Measurements from ENCODE around the gene GATAD2B.
"Not testable (repeated sequence)": the region's sequence is repeated elsewhere in the genome, so short reads cannot be mapped to it uniquely, and the experiment has no call there.

Gene GATAD2B

DNA sequence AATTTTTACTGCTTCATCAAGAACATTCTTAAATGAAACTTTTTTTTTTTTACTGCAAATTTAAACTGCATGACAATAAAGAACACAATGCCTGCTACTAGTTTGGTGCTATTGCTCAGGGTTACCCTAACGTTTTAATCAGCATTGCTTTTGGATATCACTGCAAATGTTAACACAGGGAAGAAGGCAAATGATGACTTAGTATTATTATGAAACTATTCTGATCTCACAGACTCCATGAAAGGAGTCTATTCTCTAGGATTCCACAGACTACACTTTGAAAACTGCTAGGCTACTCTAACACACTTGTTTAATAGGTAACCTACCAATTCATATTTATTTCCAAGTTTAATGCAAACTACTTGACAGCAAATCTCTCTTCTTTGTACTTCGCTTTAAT lies 49.8 kb downstream of the GATAD2B start:
- Histone ChIP-seq H3K4me1 (ENCODE audit: insufficient read depth, low read length) (peaks cover 5% of the 10 kb centered on the region; the same call in 1 of the 2 replicates), H3K9ac (ENCODE audit: low read depth, low read length) (no peak overlapping the region), H3K36me3 (ENCODE audit: insufficient read depth, low read length) (no peaks in the 10 kb centered on the region), H3K9me3 (ENCODE audit: control insufficient read depth, insufficient read depth, low read length) (no peaks in the 10 kb centered on the region)

- Histone ChIP-seq H3K4me1 (ENCODE audit: insufficient read depth, low read length) (peaks cover 5% of the 10 kb centered on the region; the same call in 1 of the 2 replicates), H3K9me3 (ENCODE audit: control insufficient read depth, insufficient read depth, low read length) (no peaks in the 10 kb centered on the region), H3K9ac (ENCODE audit: low read depth, low read length) (no peak overlapping the region), H3K36me3 (ENCODE audit: insufficient read depth, low read length) (no peaks in the 10 kb centered on the region)
These were observed 50.4 kb downstream of the GATAD2B start for GRCh38 chr1:153872331-153872730.

DNA sequence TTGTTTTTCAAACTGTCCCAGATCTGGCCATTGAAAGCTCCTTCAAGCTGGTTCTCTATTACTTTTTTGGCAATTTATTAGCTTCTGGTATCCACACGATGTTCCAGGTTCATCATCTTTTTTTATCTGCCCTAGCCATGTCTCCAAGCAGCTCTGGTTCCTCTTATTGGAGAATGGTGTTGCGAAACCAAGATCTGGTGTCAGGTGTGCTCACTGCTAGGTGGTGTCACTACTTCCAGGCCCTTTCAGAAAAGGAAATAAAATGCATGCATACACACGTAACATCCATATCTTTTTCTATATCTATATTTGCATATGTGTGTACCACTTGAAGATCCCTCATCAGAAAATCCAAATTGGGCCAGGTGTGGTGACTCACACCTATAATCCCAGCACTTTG lies 53.3 kb downstream of the GATAD2B start:
- no peaks in the 10 kb centered on the region for H3K36me3 ChIP-seq (ENCODE audit: insufficient read depth, low read length)
- H3K9ac ChIP-seq (ENCODE audit: low read depth, low read length) = no peak overlapping the region
- peaks cover 5% of the 10 kb centered on the region; the same call in 1 of the 2 replicates for H3K4me1 ChIP-seq (ENCODE audit: insufficient read depth, low read length)
- no peaks in the 10 kb centered on the region for H3K9me3 ChIP-seq (ENCODE audit: control insufficient read depth, insufficient read depth, low read length)

GRCh38 chr1:153866045-153866850 lies 56.5 kb downstream of the GATAD2B start:
- H3K9me3 ChIP-seq (ENCODE audit: control insufficient read depth, insufficient read depth, low read length) = no peaks in the 10 kb centered on the region
- no peak overlapping the region for H3K9ac ChIP-seq (ENCODE audit: low read depth, low read length)
- H3K36me3 ChIP-seq (ENCODE audit: insufficient read depth, low read length) = no peaks in the 10 kb centered on the region
- H3K4me1 ChIP-seq (ENCODE audit: insufficient read depth, low read length) = 0 out of 2 replicates have a peak, but pooled peaks cover 4% of the 10 kb centered on the region

GRCh38 chr1:153860285-153860684 lies 62.5 kb downstream of the GATAD2B start:
- Histone ChIP-seq H3K36me3 (ENCODE audit: insufficient read depth, low read length) (no peaks in the 10 kb centered on the region), H3K9ac (ENCODE audit: low read depth, low read length) (no peak overlapping the region), H3K9me3 (ENCODE audit: control insufficient read depth, insufficient read depth, low read length) (no peaks in the 10 kb centered on the region), H3K4me1 (ENCODE audit: insufficient read depth, low read length) (0 out of 2 replicates have a peak, but pooled peaks cover 4% of the 10 kb centered on the region)

- Histone ChIP-seq H3K9ac (ENCODE audit: low read depth, low read length) (no peak overlapping the region), H3K36me3 (ENCODE audit: insufficient read depth, low read length) (no peaks in the 10 kb centered on the region)
These were observed 65.3 kb downstream of the GATAD2B start for GRCh38 chr1:153857505-153857904.

DNA sequence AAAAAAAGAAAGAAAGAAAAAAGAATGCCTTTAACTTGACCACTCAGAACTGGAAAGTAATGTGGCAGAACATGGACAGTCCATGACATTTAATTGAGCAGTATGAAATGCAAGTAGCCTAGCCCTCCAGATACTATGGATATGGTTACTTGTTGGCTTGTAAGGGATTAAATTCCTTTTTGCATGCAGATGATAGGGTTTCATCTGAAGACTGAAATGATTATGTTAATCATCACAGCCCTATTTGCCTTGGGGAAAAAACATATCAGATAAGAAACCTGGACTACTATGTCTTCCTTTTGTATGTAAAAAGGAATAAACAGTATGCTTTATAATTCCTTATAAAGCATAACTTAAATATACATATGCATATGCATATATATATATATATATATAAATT lies 66.0 kb downstream of the GATAD2B start:
- no peaks in the 10 kb centered on the region for H3K4me1 ChIP-seq (ENCODE audit: insufficient read depth, low read length)
- H3K9me3 ChIP-seq (ENCODE audit: control insufficient read depth, insufficient read depth, low read length) = no peaks in the 10 kb centered on the region
- H3K36me3 ChIP-seq (ENCODE audit: insufficient read depth, low read length) = no peaks in the 10 kb centered on the region
- no peak overlapping the region for H3K9ac ChIP-seq (ENCODE audit: low read depth, low read length)

More at GRCh38 chr1:153857505-153857904, 65.3 kb downstream of the GATAD2B start:
- H3K4me1 ChIP-seq (ENCODE audit: insufficient read depth, low read length) = no peaks in the 10 kb centered on the region
- H3K9me3 ChIP-seq (ENCODE audit: control insufficient read depth, insufficient read depth, low read length) = no peaks in the 10 kb centered on the region

DNA sequence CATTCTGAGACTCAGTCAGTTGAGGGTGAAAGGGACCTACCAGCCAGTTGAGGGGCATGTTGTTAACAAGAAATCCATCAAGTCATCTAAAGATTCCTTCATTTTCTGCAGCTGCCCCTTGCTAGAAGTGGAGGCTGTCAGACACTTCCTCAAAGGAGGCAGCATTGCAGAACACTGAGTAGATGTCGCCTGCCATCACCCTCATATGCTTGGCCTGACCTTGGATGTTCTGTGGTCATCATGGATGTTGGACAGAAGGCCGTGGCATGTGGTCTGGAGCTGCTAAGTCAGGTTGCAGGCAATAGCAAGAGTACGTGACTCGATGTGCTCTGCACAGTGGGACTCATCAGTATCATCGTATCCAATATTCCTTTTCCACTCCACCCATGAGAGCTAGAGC lies 70.6 kb downstream of the GATAD2B start:
- H3K9ac ChIP-seq (ENCODE audit: low read depth, low read length) = no peak overlapping the region
- 0 out of 2 replicates have a peak, but pooled peaks cover 6% of the 10 kb centered on the region for H3K36me3 ChIP-seq (ENCODE audit: insufficient read depth, low read length)
- no peaks in the 10 kb centered on the region for H3K4me1 ChIP-seq (ENCODE audit: insufficient read depth, low read length)
- no peaks in the 10 kb centered on the region for H3K9me3 ChIP-seq (ENCODE audit: control insufficient read depth, insufficient read depth, low read length)

DNA sequence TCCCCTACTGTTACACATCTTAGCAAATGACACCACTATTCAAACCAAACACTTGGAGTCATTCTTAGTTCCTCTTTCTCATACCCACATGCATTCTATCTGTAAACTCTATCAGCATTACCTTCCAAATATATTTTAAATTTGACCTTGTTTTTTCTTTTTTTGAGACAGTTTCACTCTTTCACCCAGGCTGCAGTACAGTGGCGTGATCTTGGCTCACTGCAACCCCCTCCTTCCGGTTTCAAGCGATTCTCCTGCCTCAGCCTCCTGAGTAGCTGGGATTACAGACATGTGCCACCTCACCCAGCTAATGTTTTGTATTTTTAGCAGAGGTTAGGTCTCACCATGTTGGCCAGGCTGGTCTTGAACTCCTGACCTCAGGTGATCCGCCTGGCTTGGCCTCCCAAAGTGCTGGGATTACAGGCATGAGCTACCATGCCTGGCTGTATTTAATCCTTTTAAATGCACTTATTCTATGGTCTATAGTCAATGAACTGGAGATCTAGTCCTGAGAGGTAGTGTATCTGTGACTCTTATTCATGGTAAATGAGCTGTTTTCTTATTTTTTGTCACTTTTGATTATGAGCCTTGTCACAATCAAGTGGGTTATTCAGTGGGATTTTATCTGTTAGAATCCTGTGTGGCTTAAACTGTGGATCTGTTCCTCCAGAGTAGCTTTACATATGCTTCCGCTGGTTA lies 73.1 kb downstream of the GATAD2B start:
- H3K36me3 ChIP-seq (ENCODE audit: insufficient read depth, low read length) = 0 out of 2 replicates have a peak, but pooled peaks cover 6% of the 10 kb centered on the region
- H3K9me3 ChIP-seq (ENCODE audit: control insufficient read depth, insufficient read depth, low read length) = no peaks in the 10 kb centered on the region
- no peaks in the 10 kb centered on the region for H3K4me1 ChIP-seq (ENCODE audit: insufficient read depth, low read length)
- H3K9ac ChIP-seq (ENCODE audit: low read depth, low read length) = no peak overlapping the region

GRCh38 chr1:153848805-153849204 lies 74.0 kb downstream of the GATAD2B start:
- no peak overlapping the region for H3K9ac ChIP-seq (ENCODE audit: low read depth, low read length)

DNA sequence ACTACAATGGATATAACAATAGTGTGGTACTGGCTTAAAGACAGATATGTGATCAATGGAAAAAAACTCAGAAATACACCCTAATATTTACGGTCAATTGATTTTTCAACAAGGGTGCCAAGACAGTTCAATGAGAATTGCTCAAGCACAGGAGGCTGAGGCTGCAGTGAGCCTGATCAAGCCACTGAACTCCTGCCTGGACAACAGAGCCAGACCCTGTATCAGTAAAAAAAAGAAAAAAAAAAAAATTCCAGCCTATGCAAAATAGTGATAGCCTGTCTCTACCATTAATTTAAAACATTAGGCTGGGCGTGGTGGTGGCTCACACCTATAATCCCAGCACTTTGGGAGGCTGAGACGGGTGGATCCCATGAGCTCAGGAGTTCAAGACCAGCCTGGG lies 77.6 kb downstream of the GATAD2B start:
- Histone ChIP-seq H3K36me3 (ENCODE audit: insufficient read depth, low read length) (no peaks in the 10 kb centered on the region), H3K9ac (ENCODE audit: low read depth, low read length) (no peak overlapping the region), H3K9me3 (ENCODE audit: control insufficient read depth, insufficient read depth, low read length) (no peaks in the 10 kb centered on the region), H3K4me1 (ENCODE audit: insufficient read depth, low read length) (no peaks in the 10 kb centered on the region)

More at GRCh38 chr1:153848805-153849204, 74.0 kb downstream of the GATAD2B start:
- H3K36me3 ChIP-seq (ENCODE audit: insufficient read depth, low read length) = 0 out of 2 replicates have a peak, but pooled peaks cover 6% of the 10 kb centered on the region
- no peaks in the 10 kb centered on the region for H3K4me1 ChIP-seq (ENCODE audit: insufficient read depth, low read length)
- no peaks in the 10 kb centered on the region for H3K9me3 ChIP-seq (ENCODE audit: control insufficient read depth, insufficient read depth, low read length)

DNA sequence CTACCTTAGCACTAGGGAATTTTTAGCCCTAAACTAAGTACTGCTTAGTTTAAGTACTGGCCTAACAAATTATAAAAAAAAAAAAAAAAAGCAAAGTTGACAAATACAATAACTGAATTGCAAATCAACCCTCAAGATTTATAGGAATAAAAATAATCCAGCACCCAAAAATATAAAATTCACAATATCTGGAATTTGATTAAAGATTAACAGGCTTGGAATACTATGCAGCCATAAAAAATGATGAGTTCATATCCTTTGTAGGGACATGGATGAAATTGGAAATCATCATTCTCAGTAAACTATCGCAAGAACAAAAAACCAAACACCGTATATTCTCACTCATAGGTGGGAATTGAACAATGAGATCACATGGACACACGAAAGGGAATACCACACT lies 78.4 kb downstream of the GATAD2B start:
- H3K36me3 ChIP-seq (ENCODE audit: insufficient read depth, low read length); H3K9me3 ChIP-seq (ENCODE audit: control insufficient read depth, insufficient read depth, low read length); H3K4me1 ChIP-seq (ENCODE audit: insufficient read depth, low read length); H3K9ac ChIP-seq (ENCODE audit: low read depth, low read length): not testable (repeated sequence)

DNA sequence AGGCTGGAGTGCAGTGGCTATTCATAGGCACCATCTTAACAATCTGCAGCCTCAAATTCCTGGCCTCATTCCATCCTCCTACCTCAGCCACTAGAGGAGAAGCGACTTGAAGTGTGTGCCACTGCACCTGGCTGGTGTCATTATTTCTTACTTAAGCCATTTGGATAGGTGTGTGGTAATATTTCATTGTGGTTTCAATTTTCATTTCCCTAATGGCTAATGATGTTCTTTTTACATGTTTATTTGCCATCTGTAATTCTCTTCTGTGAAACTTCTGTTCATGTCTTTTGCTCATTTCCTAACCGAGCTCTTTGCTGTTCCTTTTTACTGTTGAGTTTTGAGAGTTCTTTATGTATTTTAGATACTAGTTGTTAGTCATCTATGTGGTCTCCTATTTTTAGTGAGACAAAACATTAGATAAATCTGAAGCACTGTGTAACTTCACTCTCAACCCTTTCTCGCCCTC lies 80.7 kb downstream of the GATAD2B start:
- Histone ChIP-seq H3K36me3 (ENCODE audit: insufficient read depth, low read length) (no peaks in the 10 kb centered on the region), H3K9me3 (ENCODE audit: control insufficient read depth, insufficient read depth, low read length) (no peaks in the 10 kb centered on the region), H3K9ac (ENCODE audit: low read depth, low read length) (no peak overlapping the region), H3K4me1 (ENCODE audit: insufficient read depth, low read length) (no peaks in the 10 kb centered on the region)

DNA sequence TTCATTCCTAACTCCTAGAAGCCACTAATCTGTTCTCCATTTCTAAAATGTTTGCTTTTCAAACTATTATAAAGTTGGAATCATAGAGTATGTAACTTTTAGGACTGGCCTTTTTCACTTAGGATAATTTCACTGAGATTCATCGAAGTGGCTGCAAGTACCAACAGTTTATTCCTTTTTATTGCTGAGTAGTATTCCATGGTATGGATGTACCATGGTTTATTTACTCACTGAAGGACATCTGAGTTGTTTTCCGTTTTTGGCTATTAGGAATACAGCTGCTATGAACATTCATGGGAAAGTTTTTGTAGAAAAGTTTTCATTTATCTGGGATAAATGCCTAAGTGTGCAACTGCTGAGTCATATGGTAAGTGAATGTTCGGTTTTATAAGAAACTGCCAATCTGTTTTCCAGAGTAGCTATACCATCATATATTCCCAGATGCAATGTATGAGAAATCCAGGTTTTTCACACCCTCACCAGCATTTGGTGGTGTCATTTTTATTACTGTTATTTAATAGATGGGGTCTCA lies 81.2 kb downstream of the GATAD2B start:
- Histone ChIP-seq H3K9ac (ENCODE audit: low read depth, low read length) (no peak overlapping the region), H3K36me3 (ENCODE audit: insufficient read depth, low read length) (no peaks in the 10 kb centered on the region), H3K4me1 (ENCODE audit: insufficient read depth, low read length) (no peaks in the 10 kb centered on the region), H3K9me3 (ENCODE audit: control insufficient read depth, insufficient read depth, low read length) (no peaks in the 10 kb centered on the region)
